Liver (tissue), 9 donors: Measurements from ENCODE around the gene TIAM2. TPM values are rescaled to one million over a fixed set of nuclear protein-coding genes. Genes with fewer than 3 reads are reported as not detected.

Source experiments
- DNase-seq: peaks from one replicate; pipeline ENCODE4 v3.0.0-alpha.2; 2017; ENCODE audit warnings: low spot score
- H3K27ac ChIP-seq, 2 donors: one replicate each; pipeline ENCODE4 v1.7.0; 2013; ENCODE audit warnings: inconsistent platforms in 2 of 2, low read length in 2 of 2, control low read depth in 1 of 2, low read depth in 1 of 2, mild to moderate bottlenecking in 1 of 2
- H3K27me3 ChIP-seq, 4 donors: one replicate each; pipeline versions ENCODE4 v1.6.1 to v1.7.0; 2013; ENCODE audit warnings: low read length in 3 of 4, inconsistent platforms in 1 of 4, mild to moderate bottlenecking in 1 of 4, moderate library complexity in 1 of 4; ENCODE audit not compliant: control insufficient read depth in 4 of 4, insufficient read depth in 4 of 4
- H3K36me3 ChIP-seq, 4 donors: one replicate each; pipeline versions ENCODE4 v1.6.1 to v1.7.0; 2013; ENCODE audit warnings: low read length in 3 of 4, mild to moderate bottlenecking in 3 of 4, low read depth in 1 of 4, moderate library complexity in 1 of 4; ENCODE audit not compliant: control insufficient read depth in 4 of 4, insufficient read depth in 3 of 4
- H3K4me1 ChIP-seq, 4 donors: one replicate each; pipeline versions ENCODE4 v1.6.1 to v1.7.0; 2013; ENCODE audit warnings: low read length in 3 of 4, mild to moderate bottlenecking in 3 of 4, moderate library complexity in 1 of 4; ENCODE audit not compliant: control insufficient read depth in 4 of 4, insufficient read depth in 4 of 4
- H3K4me3 ChIP-seq, 3 donors: one replicate each; pipeline versions ENCODE4 v1.6.1 to v1.7.0; 2013; ENCODE audit warnings: low read length in 3 of 3, control low read depth in 1 of 3, low read depth in 1 of 3, mild to moderate bottlenecking in 1 of 3
- H3K9ac ChIP-seq, 2 donors: one replicate each; pipeline ENCODE4 v1.7.0; 2013; ENCODE audit warnings: low read length in 2 of 2, mild to moderate bottlenecking in 2 of 2, moderate library complexity in 2 of 2, control low read depth in 1 of 2, low read depth in 1 of 2
- H3K9me3 ChIP-seq, 4 donors: one replicate each; pipeline versions ENCODE4 v1.6.1 to v1.7.0; 2013; ENCODE audit warnings: low read length in 3 of 4; ENCODE audit not compliant: control insufficient read depth in 4 of 4
- EGR1 ChIP-seq, 2 donors: IDR thresholded peaks; 2 replicates each; pipeline ENCODE4 v1.6.1; 2016 to 2018; ENCODE audit warnings: antibody characterized with exemption in 2 of 2, low read depth in 2 of 2
- FOXA1 ChIP-seq: IDR thresholded peaks from 2 replicates; pipeline ENCODE4 v1.6.1; 2016; ENCODE audit warnings: antibody characterized with exemption
- FOXA2 ChIP-seq: IDR thresholded peaks from 2 replicates; pipeline ENCODE4 v1.6.1; 2016; ENCODE audit warnings: antibody characterized with exemption
- GABPA ChIP-seq, 2 donors: IDR thresholded peaks in 1 of 2; conservative IDR thresholded peaks in 1 of 2; 2 replicates each; pipeline ENCODE4 v1.6.1; 2016; ENCODE audit warnings: antibody characterized with exemption in 2 of 2, mild to moderate bottlenecking in 1 of 2, moderate library complexity in 1 of 2
- HNF4A ChIP-seq, 2 donors: conservative IDR thresholded peaks; 2 replicates each; pipeline ENCODE4 v1.6.1; 2016; ENCODE audit warnings: antibody characterized with exemption in 2 of 2, mild to moderate bottlenecking in 2 of 2
- HNF4G ChIP-seq: IDR thresholded peaks from 2 replicates; pipeline ENCODE4 v1.6.1; 2016; ENCODE audit warnings: antibody characterized with exemption
- JUND ChIP-seq, 2 donors: IDR thresholded peaks; 2 replicates each; pipeline ENCODE4 v1.6.1; 2016; ENCODE audit warnings: antibody characterized with exemption in 2 of 2
- NR2F2 ChIP-seq: IDR thresholded peaks from 2 replicates; pipeline ENCODE4 v1.6.1; 2016; ENCODE audit warnings: antibody characterized with exemption
- RAD21 ChIP-seq, 2 donors: IDR thresholded peaks; 2 replicates each; pipeline ENCODE4 v1.6.1; 2016; ENCODE audit warnings: antibody characterized with exemption in 2 of 2, mild to moderate bottlenecking in 2 of 2
- RXRA ChIP-seq, 2 donors: IDR thresholded peaks; 2 replicates each; pipeline ENCODE4 v1.6.1; 2017 to 2018; ENCODE audit warnings: antibody characterized with exemption in 2 of 2, mild to moderate bottlenecking in 1 of 2
- SP1 ChIP-seq: IDR thresholded peaks from 2 replicates; pipeline ENCODE4 v1.6.1; 2018; ENCODE audit warnings: antibody characterized with exemption, mild to moderate bottlenecking
- TAF1 ChIP-seq: conservative IDR thresholded peaks from 2 replicates; pipeline ENCODE4 v1.6.1; 2016; ENCODE audit warnings: antibody characterized with exemption, mild to moderate bottlenecking
- YY1 ChIP-seq: IDR thresholded peaks from 2 replicates; pipeline ENCODE4 v1.6.1; 2016; ENCODE audit warnings: antibody characterized with exemption, mild to moderate bottlenecking
- WGBS: extraction: QIAGEN DNeasy Blood & Tissue Kit; methylation state at CpG from one replicate; pipeline ENCODE4 v1.1.7; 2013; 5-methylcytosine and 5-hydroxymethylcytosine counted together
- polyA plus RNA-seq, 2 donors: library from polyadenylated mRNA; stranded (reverse) in 1 of 2; unstranded in 1 of 2; fragments of 200-250 nt in 1 of 2; fragments of >200 nt in 1 of 2; fragmentation: Nextera tagmentation in 1 of 2; extraction: Ambion mirVana in 1 of 2; gene quantifications; one replicate each; pipeline versions ENCODE4 v1.2.1 to v1.2.3, GENCODE V29; 2013 to 2015
- total RNA-seq, 2 donors: library from RNA; depleted of rRNA; stranded (reverse); fragments of >200 nt; gene quantifications; one replicate each; pipeline ENCODE4 v1.2.3, GENCODE V29; 2014
- TF ChIP-seq, protein P1 (sequence below): fragments of 150-350 bp; IDR thresholded peaks from 2 replicates; pipeline ENCODE4 v1.5.1; 2017; ENCODE audit warnings: improper control_type of control experiment, low read depth, low read length; ENCODE audit not compliant: missing input control
- TF ChIP-seq, protein P2 (sequence below): IDR thresholded peaks from 2 replicates; pipeline ENCODE4 v1.6.1; 2016; ENCODE audit warnings: antibody characterized with exemption
- TF ChIP-seq, protein P3 (sequence below): IDR thresholded peaks from 2 replicates; pipeline ENCODE4 v1.6.1; 2016; ENCODE audit warnings: antibody characterized with exemption
- TF ChIP-seq, protein P4 (sequence below): IDR thresholded peaks from 2 replicates; pipeline ENCODE4 v1.6.1; 2016; ENCODE audit warnings: antibody characterized with exemption, mild to moderate bottlenecking
- TF ChIP-seq, protein P5 (sequence below): IDR thresholded peaks from 2 replicates; pipeline ENCODE4 v1.6.1; 2016; ENCODE audit warnings: antibody characterized with exemption
- donor health status: healthy.
- donor health status: healthy.
- donor health status: healthy.
- donor health status: healthy.
- donor health status: healthy.

The TIAM2 gene
- total and polyA plus RNA-seq, 4 donors: 0.62 to 3.7 (median 2.4) TPM

DNA sequence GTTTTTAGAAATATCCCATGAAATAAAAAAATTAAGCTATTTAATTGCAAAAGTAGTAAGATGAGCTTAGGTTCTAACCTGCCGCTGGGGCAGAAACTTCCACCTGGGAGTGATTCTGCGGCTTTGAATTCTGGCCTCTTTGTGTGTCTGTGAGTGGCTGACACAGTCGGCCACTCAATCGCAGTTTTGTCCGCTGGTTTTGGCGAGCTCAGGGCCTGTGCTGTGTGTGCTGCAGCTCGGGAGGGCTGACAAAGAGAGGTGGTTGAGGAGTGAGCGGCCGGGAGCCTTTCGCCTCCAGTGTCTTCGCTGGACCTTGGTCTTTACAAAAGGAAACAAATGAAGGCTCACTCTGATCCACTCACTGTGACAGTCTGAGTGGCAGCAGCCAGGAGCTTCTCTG lies 128.4 kb downstream of the TIAM2 start:
- WGBS: 83% methylated on average over 11 of the region's 11 CpGs
- Histone ChIP-seq H3K27ac (no peak overlapping the region), H3K36me3 (no peaks in the 10 kb centered on the region), H3K27me3 (no peaks in the 10 kb centered on the region), H3K9ac (no peak overlapping the region), H3K4me3 (no peak overlapping the region), H3K4me1 (no peaks in the 10 kb centered on the region), H3K9me3 (no peaks in the 10 kb centered on the region)
- no peak for DNase-seq
- no peak for TF ChIP-seq FOXA1
- no peak for TF ChIP-seq YY1
- no peak for TF ChIP-seq SP1
- no peak for TF ChIP-seq RXRA (IDR thresholded peaks at IDR 0.05)
- TF ChIP-seq RAD21 (IDR thresholded peaks at IDR 0.05): no peak
- TF ChIP-seq, protein P1, sequence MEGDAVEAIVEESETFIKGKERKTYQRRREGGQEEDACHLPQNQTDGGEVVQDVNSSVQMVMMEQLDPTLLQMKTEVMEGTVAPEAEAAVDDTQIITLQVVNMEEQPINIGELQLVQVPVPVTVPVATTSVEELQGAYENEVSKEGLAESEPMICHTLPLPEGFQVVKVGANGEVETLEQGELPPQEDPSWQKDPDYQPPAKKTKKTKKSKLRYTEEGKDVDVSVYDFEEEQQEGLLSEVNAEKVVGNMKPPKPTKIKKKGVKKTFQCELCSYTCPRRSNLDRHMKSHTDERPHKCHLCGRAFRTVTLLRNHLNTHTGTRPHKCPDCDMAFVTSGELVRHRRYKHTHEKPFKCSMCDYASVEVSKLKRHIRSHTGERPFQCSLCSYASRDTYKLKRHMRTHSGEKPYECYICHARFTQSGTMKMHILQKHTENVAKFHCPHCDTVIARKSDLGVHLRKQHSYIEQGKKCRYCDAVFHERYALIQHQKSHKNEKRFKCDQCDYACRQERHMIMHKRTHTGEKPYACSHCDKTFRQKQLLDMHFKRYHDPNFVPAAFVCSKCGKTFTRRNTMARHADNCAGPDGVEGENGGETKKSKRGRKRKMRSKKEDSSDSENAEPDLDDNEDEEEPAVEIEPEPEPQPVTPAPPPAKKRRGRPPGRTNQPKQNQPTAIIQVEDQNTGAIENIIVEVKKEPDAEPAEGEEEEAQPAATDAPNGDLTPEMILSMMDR: no peak
- TF ChIP-seq, protein P2, sequence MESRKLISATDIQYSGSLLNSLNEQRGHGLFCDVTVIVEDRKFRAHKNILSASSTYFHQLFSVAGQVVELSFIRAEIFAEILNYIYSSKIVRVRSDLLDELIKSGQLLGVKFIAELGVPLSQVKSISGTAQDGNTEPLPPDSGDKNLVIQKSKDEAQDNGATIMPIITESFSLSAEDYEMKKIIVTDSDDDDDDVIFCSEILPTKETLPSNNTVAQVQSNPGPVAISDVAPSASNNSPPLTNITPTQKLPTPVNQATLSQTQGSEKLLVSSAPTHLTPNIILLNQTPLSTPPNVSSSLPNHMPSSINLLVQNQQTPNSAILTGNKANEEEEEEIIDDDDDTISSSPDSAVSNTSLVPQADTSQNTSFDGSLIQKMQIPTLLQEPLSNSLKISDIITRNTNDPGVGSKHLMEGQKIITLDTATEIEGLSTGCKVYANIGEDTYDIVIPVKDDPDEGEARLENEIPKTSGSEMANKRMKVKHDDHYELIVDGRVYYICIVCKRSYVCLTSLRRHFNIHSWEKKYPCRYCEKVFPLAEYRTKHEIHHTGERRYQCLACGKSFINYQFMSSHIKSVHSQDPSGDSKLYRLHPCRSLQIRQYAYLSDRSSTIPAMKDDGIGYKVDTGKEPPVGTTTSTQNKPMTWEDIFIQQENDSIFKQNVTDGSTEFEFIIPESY: no peak
- TF ChIP-seq, protein P3, sequence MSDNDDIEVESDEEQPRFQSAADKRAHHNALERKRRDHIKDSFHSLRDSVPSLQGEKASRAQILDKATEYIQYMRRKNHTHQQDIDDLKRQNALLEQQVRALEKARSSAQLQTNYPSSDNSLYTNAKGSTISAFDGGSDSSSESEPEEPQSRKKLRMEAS: no peak
- TF ChIP-seq GABPA (IDR thresholded peaks at IDR 0.05 in 1 of 2, conservative IDR thresholded peaks at IDR 0.05 in 1 of 2): no peak
- TF ChIP-seq, protein P4, sequence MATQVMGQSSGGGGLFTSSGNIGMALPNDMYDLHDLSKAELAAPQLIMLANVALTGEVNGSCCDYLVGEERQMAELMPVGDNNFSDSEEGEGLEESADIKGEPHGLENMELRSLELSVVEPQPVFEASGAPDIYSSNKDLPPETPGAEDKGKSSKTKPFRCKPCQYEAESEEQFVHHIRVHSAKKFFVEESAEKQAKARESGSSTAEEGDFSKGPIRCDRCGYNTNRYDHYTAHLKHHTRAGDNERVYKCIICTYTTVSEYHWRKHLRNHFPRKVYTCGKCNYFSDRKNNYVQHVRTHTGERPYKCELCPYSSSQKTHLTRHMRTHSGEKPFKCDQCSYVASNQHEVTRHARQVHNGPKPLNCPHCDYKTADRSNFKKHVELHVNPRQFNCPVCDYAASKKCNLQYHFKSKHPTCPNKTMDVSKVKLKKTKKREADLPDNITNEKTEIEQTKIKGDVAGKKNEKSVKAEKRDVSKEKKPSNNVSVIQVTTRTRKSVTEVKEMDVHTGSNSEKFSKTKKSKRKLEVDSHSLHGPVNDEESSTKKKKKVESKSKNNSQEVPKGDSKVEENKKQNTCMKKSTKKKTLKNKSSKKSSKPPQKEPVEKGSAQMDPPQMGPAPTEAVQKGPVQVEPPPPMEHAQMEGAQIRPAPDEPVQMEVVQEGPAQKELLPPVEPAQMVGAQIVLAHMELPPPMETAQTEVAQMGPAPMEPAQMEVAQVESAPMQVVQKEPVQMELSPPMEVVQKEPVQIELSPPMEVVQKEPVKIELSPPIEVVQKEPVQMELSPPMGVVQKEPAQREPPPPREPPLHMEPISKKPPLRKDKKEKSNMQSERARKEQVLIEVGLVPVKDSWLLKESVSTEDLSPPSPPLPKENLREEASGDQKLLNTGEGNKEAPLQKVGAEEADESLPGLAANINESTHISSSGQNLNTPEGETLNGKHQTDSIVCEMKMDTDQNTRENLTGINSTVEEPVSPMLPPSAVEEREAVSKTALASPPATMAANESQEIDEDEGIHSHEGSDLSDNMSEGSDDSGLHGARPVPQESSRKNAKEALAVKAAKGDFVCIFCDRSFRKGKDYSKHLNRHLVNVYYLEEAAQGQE: no peak
- TF ChIP-seq FOXA2: no peak
- TF ChIP-seq TAF1: no peak
- no peak for TF ChIP-seq JUND (IDR thresholded peaks at IDR 0.05)
- no peak for TF ChIP-seq HNF4G
- no peak for TF ChIP-seq EGR1 (IDR thresholded peaks at IDR 0.05; ENCODE audit: low read depth in 2 of 2)
- TF ChIP-seq, protein P5, sequence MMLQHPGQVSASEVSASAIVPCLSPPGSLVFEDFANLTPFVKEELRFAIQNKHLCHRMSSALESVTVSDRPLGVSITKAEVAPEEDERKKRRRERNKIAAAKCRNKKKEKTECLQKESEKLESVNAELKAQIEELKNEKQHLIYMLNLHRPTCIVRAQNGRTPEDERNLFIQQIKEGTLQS: no peak
- no peak for TF ChIP-seq NR2F2
- TF ChIP-seq HNF4A (conservative IDR thresholded peaks at IDR 0.05): no peak
